Endodermal cell (in vitro differentiated cells): Measurements from ENCODE around the gene MNX1. TPM values are rescaled to one million over a fixed set of nuclear protein-coding genes. Genes with fewer than 3 reads are reported as not detected.

Experiments used
- DNase-seq: peaks from one replicate; pipeline ENCODE4 v3.0.0-alpha.2; 2017
- H3K27ac ChIP-seq: 2 replicates; pipeline ENCODE4 v1.5.1; 2013; ENCODE audit warnings: mild to moderate bottlenecking, low read depth, low read length, moderate library complexity
- H3K27me3 ChIP-seq: 2 replicates; pipeline ENCODE4 v1.6.1; 2013; ENCODE audit warnings: mild to moderate bottlenecking, low read length, moderate library complexity; ENCODE audit not compliant: insufficient read depth, control insufficient read depth, poor library complexity, severe bottlenecking
- H3K36me3 ChIP-seq: 2 replicates; pipeline ENCODE4 v1.7.0; 2013; ENCODE audit warnings: mild to moderate bottlenecking, low read length, moderate library complexity; ENCODE audit not compliant: control insufficient read depth, insufficient read depth
- H3K4me1 ChIP-seq: one replicate; pipeline ENCODE4 v1.7.0; 2013; ENCODE audit warnings: low read length; ENCODE audit not compliant: control insufficient read depth, insufficient read depth
- H3K4me3 ChIP-seq: 2 replicates; pipeline ENCODE4 v1.5.1; 2013; ENCODE audit warnings: mild to moderate bottlenecking, low read length, moderate library complexity
- H3K9ac ChIP-seq: 2 replicates; pipeline ENCODE4 v1.6.1; 2013; ENCODE audit warnings: mild to moderate bottlenecking, low read length, moderate library complexity; ENCODE audit not compliant: poor library complexity, severe bottlenecking; ENCODE audit errors: extremely low read depth
- H3K9me3 ChIP-seq: 2 replicates; pipeline ENCODE4 v1.6.1; 2013; ENCODE audit warnings: mild to moderate bottlenecking, low read length, moderate library complexity; ENCODE audit not compliant: control insufficient read depth
- H3K27ac Mint-ChIP-seq: 2 replicates; pipeline ENCODE4 v1.8.0; 2020; ENCODE audit warnings: mixed read lengths
- H3K27me3 Mint-ChIP-seq: 2 replicates; pipeline ENCODE4 v1.8.0; 2021; ENCODE audit warnings: mild to moderate bottlenecking, mixed read lengths; ENCODE audit not compliant: insufficient read depth
- H3K36me3 Mint-ChIP-seq: 2 replicates; pipeline ENCODE4 v1.8.0; 2020; ENCODE audit warnings: low read depth, mixed read lengths
- H3K4me1 Mint-ChIP-seq: 2 replicates; pipeline ENCODE4 v1.8.0; 2020; ENCODE audit warnings: mixed read lengths
- H3K4me3 Mint-ChIP-seq: 2 replicates; pipeline ENCODE4 v1.8.0; 2020; ENCODE audit warnings: mild to moderate bottlenecking, moderate library complexity, mixed read lengths
- H3K9me3 Mint-ChIP-seq: 2 replicates; pipeline ENCODE4 v1.8.0; 2020; ENCODE audit warnings: mild to moderate bottlenecking, mixed read lengths
- CTCF ChIP-seq: fragments of 200-600 bp; sonication (generic); conservative IDR thresholded peaks from 2 replicates; pipeline ENCODE4 v1.5.0; 2021; ENCODE audit warnings: antibody characterized with exemption, mild to moderate bottlenecking
- WGBS, 2 experiments: methylation state at CpG; one replicate each; pipeline versions ENCODE4 v1.1.5 to v1.1.7; 2013; ENCODE audit warnings: missing lambda C conversion rate in 2 of 2, mixed read lengths in 1 of 2; ENCODE audit not compliant: insufficient coverage in 1 of 2, insufficient read length in 1 of 2; 5-methylcytosine and 5-hydroxymethylcytosine counted together
- total RNA-seq, 2 donors: library from RNA; stranded (reverse); fragmentation: NEBNext Ultra II Directional in 1 of 2; extraction: Animal tissue kit (Norgen Biotek cat#: 25700) in 1 of 2; gene quantifications; 2 replicates in 1 of 2; 3 replicates in 1 of 2; pipeline ENCODE4 v1.2.1, GENCODE V29; 2021

The MNX1 gene
- total RNA-seq, 2 donors from 2014 or later, result 14.5 to 18.7 TPM

GRCh38 chr7:157043745-157044144 lies 33.3 kb upstream of the MNX1 start:
- Histone ChIP-seq H3K27me3 (no peaks in the 10 kb centered on the region), H3K4me1 (peaks cover 10% of the 10 kb centered on the region), H3K27ac (no peak overlapping the region), H3K4me3 (no peak overlapping the region), H3K9me3 (no peaks in the 10 kb centered on the region), H3K36me3 (no peaks in the 10 kb centered on the region), H3K9ac (no peak overlapping the region)
- 91 to 93% methylated on average over 9 to 12 of the region's 12 CpGs for WGBS, 2 experiments
- Mint-ChIP-seq H3K9me3 (no peaks in the 10 kb centered on the region), H3K36me3 (no peaks in the 10 kb centered on the region), H3K4me1 (peaks cover 12% of the 10 kb centered on the region), H3K27ac (no peak overlapping the region), H3K27me3 (peaks cover 22% of the 10 kb centered on the region), H3K4me3 (no peak overlapping the region)
- no peak for TF ChIP-seq CTCF
- no peak for DNase-seq

- Histone ChIP-seq H3K9me3 (no peaks in the 10 kb centered on the region), H3K4me1 (peaks cover 10% of the 10 kb centered on the region), H3K4me3 (no peak overlapping the region), H3K9ac (no peak overlapping the region), H3K27ac (no peak overlapping the region), H3K27me3 (peaks cover 4% of the 10 kb centered on the region), H3K36me3 (no peaks in the 10 kb centered on the region)
- H3K27ac Mint-ChIP-seq, result no peak overlapping the region
- H3K4me3 Mint-ChIP-seq, result no peak overlapping the region
- TF ChIP-seq CTCF, result no peak
- WGBS, 2 experiments, result 86 to 91% methylated on average over 18 to 20 of the region's 20 CpGs
- no peaks in the 10 kb centered on the region for H3K36me3 Mint-ChIP-seq
- peaks cover 33% of the 10 kb centered on the region for H3K27me3 Mint-ChIP-seq
- H3K4me1 Mint-ChIP-seq, result peaks cover 12% of the 10 kb centered on the region
- DNase-seq, result no peak
- H3K9me3 Mint-ChIP-seq, result no peaks in the 10 kb centered on the region
These were observed 31.2 kb upstream of the MNX1 start for GRCh38 chr7:157041514-157042277.

- H3K4me1 Mint-ChIP-seq, result peaks cover 12% of the 10 kb centered on the region
- no peak overlapping the region for H3K4me3 Mint-ChIP-seq
- H3K27me3 Mint-ChIP-seq, result peaks cover 37% of the 10 kb centered on the region
- WGBS, 2 experiments, result 80% methylated on average over 11 to 13 of the region's 13 CpGs
- no peaks in the 10 kb centered on the region for H3K36me3 Mint-ChIP-seq
- H3K9me3 Mint-ChIP-seq, result peaks cover 6% of the 10 kb centered on the region
- H3K4me1 ChIP-seq, result peaks cover 10% of the 10 kb centered on the region
- H3K9me3 ChIP-seq, result no peaks in the 10 kb centered on the region
- no peak overlapping the region for H3K4me3 ChIP-seq
- H3K27ac ChIP-seq, result no peak overlapping the region
- no peak overlapping the region for H3K27ac Mint-ChIP-seq
- DNase-seq, result peak; percentile 58
- H3K27me3 ChIP-seq, result peaks cover 11% of the 10 kb centered on the region
- no peaks in the 10 kb centered on the region for H3K36me3 ChIP-seq
- H3K9ac ChIP-seq, result no peak overlapping the region
- TF ChIP-seq CTCF, result no peak
These were observed 30.5 kb upstream of the MNX1 start for GRCh38 chr7:157041004-157041403.
